ENCODE measurements around the gene DEFB115. TPM values are rescaled to one million over a fixed set of nuclear protein-coding genes. Genes with fewer than 3 reads are reported as not detected.

The DEFB115 gene
- total RNA-seq (not detected in 2 replicates), polyA plus RNA-seq (not detected in 2 replicates)

- H3K36me3 ChIP-seq, result no peaks in the 10 kb centered on the region
- H3K9me3 ChIP-seq (ENCODE audit: low read depth), result no peaks in the 10 kb centered on the region
- TF ChIP-seq CTCF (IDR thresholded peaks at IDR 0.05; ENCODE audit: low read depth, low read length), result no peak
- H3K4me1 ChIP-seq (ENCODE audit: low read depth), result no peaks in the 10 kb centered on the region
- no peak within 1 kb of the TSS for H3K27ac ChIP-seq
- H3K27me3 ChIP-seq, result no peaks in the 10 kb centered on the region
- DNase-seq (ENCODE audit: low read depth in 1 of 2, low spot score in 1 of 2), result no peak
- no peak within 1 kb of the TSS for H3K4me3 ChIP-seq
Observed at GRCh38 chr20:31257364-31257763, at the start of gene DEFB115. DEFB115 (plus strand) TSS chr20:31257664; CDS start chr20:31257664, 0 bp downstream.

- no peaks in the 10 kb centered on the region for H3K27me3 ChIP-seq
- peaks cover 25% of the 10 kb centered on the region for H3K9me3 ChIP-seq (ENCODE audit: low read depth)
- TF ChIP-seq CTCF (IDR thresholded peaks at IDR 0.05; ENCODE audit: low read depth, low read length), result no peak
Observed at GRCh38 chr20:31236953-31237352, 20.5 kb upstream of the DEFB115 start.

GRCh38 chr20:31237763-31238162 is 19.7 kb upstream of the DEFB115 start:
- Histone ChIP-seq H3K4me1 (ENCODE audit: low read depth) (no peaks in the 10 kb centered on the region), H3K27ac (no peak overlapping the region), H3K9me3 (ENCODE audit: low read depth) (peaks cover 32% of the 10 kb centered on the region), H3K27me3 (no peaks in the 10 kb centered on the region), H3K36me3 (no peaks in the 10 kb centered on the region), H3K4me3 (no peak overlapping the region)
- DNase-seq (ENCODE audit: low read depth in 1 of 2, low spot score in 1 of 2), result no peak
- TF ChIP-seq CTCF (IDR thresholded peaks at IDR 0.05; ENCODE audit: low read depth, low read length), result no peak

More at GRCh38 chr20:31236953-31237352, 20.5 kb upstream of the DEFB115 start:
- H3K36me3 ChIP-seq, result no peaks in the 10 kb centered on the region
- no peak overlapping the region for H3K27ac ChIP-seq
- no peak for DNase-seq (ENCODE audit: low read depth in 1 of 2, low spot score in 1 of 2)
- no peaks in the 10 kb centered on the region for H3K4me1 ChIP-seq (ENCODE audit: low read depth)
- no peak overlapping the region for H3K4me3 ChIP-seq

- Histone ChIP-seq H3K4me1 (ENCODE audit: low read depth) (no peaks in the 10 kb centered on the region), H3K27ac (no peak overlapping the region), H3K9me3 (ENCODE audit: low read depth) (peaks cover 37% of the 10 kb centered on the region), H3K27me3 (no peaks in the 10 kb centered on the region), H3K4me3 (no peak overlapping the region), H3K36me3 (no peaks in the 10 kb centered on the region)
- no peak for DNase-seq (ENCODE audit: low read depth in 1 of 2, low spot score in 1 of 2)
- no peak for TF ChIP-seq CTCF (IDR thresholded peaks at IDR 0.05; ENCODE audit: low read depth, low read length)
Observed at GRCh38 chr20:31239139-31239538, 18.3 kb upstream of the DEFB115 start.

- no peaks in the 10 kb centered on the region for H3K27me3 ChIP-seq
- no peak for TF ChIP-seq CTCF (IDR thresholded peaks at IDR 0.05; ENCODE audit: low read depth, low read length)
- H3K27ac ChIP-seq, result no peak overlapping the region
- H3K4me1 ChIP-seq (ENCODE audit: low read depth), result no peaks in the 10 kb centered on the region
- no peak for DNase-seq (ENCODE audit: low read depth in 1 of 2, low spot score in 1 of 2)
- H3K4me3 ChIP-seq, result no peak overlapping the region
- no peaks in the 10 kb centered on the region for H3K36me3 ChIP-seq
- no peaks in the 10 kb centered on the region for H3K9me3 ChIP-seq (ENCODE audit: low read depth)
Observed at GRCh38 chr20:31256959-31257358, 505 bp upstream of the DEFB115 start.

All from cardiac muscle cell (in vitro differentiated cells and primary cell).